Measurements from ENCODE around the gene FCHO1.
A peak's percentile ranks its signal among the peaks of the same experiment; 100 is the strongest.
"Not testable (repeated sequence)": the region's sequence is repeated elsewhere in the genome, so short reads cannot be mapped to it uniquely, and the experiment has no call there.

The FCHO1 gene

GRCh38 chr19:17778968-17779929 lies 28.0 kb downstream of the FCHO1 start:
- TF ChIP-seq, protein P1, sequence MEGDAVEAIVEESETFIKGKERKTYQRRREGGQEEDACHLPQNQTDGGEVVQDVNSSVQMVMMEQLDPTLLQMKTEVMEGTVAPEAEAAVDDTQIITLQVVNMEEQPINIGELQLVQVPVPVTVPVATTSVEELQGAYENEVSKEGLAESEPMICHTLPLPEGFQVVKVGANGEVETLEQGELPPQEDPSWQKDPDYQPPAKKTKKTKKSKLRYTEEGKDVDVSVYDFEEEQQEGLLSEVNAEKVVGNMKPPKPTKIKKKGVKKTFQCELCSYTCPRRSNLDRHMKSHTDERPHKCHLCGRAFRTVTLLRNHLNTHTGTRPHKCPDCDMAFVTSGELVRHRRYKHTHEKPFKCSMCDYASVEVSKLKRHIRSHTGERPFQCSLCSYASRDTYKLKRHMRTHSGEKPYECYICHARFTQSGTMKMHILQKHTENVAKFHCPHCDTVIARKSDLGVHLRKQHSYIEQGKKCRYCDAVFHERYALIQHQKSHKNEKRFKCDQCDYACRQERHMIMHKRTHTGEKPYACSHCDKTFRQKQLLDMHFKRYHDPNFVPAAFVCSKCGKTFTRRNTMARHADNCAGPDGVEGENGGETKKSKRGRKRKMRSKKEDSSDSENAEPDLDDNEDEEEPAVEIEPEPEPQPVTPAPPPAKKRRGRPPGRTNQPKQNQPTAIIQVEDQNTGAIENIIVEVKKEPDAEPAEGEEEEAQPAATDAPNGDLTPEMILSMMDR (IDR thresholded peaks at IDR 0.05; ENCODE audit: low read depth, low read length): no peak
- no peaks in the 10 kb centered on the region for H3K36me3 ChIP-seq
- H3K9me3 ChIP-seq: no peaks in the 10 kb centered on the region
- peaks cover 3% of the 10 kb centered on the region; the same call in 1 of the 2 replicates for H3K4me1 ChIP-seq
- H3K4me3 ChIP-seq (ENCODE audit: low read depth, low read length): no peak overlapping the region
- no peak for DNase-seq
- no peaks in the 10 kb centered on the region for H3K27me3 ChIP-seq

- no peaks in the 10 kb centered on the region for H3K9me3 ChIP-seq
- no peak overlapping the region for H3K4me3 ChIP-seq (ENCODE audit: low read depth, low read length)
- H3K27me3 ChIP-seq: no peaks in the 10 kb centered on the region
- H3K4me1 ChIP-seq: no peaks in the 10 kb centered on the region
- TF ChIP-seq, protein P1 (IDR thresholded peaks at IDR 0.05; ENCODE audit: low read depth, low read length): no peak
- no peak for DNase-seq
- no peaks in the 10 kb centered on the region for H3K36me3 ChIP-seq
These were observed 29.5 kb downstream of the FCHO1 start for GRCh38 chr19:17780781-17781180.

DNA sequence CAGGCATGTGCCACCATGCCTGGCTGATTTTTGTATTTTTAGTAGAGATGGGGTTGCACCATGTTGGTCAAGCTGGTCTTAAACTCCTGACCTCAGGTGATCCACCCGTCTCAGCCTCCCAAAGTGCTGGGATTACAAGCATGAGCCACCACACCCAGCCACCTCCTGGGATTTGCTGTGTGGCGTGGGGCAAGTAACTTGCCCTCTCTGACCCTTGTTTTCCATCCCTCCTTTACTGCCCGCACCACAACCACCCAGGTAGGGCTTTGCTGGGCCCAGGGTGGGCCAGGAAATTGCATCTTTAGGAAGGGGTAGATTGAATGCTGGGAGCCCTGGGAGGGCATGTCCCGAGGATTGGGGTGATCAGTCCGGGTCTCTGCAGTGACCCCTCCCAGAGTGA lies 32.4 kb downstream of the FCHO1 start:
- not testable (repeated sequence) for H3K36me3 ChIP-seq, DNase-seq

GRCh38 chr19:17784201-17785008 lies 33.1 kb downstream of the FCHO1 start:
- peak overlapping the region; percentile 39 for H3K4me3 ChIP-seq (ENCODE audit: low read depth, low read length)
- H3K36me3 ChIP-seq: no peaks in the 10 kb centered on the region
- H3K9me3 ChIP-seq: no peaks in the 10 kb centered on the region
- TF ChIP-seq, protein P1 (IDR thresholded peaks at IDR 0.05; ENCODE audit: low read depth, low read length): peak; percentile 89
- no peaks in the 10 kb centered on the region for H3K4me1 ChIP-seq
- peak; percentile 84 for DNase-seq
- no peaks in the 10 kb centered on the region for H3K27me3 ChIP-seq

More for the DNA sequence above, 32.4 kb downstream of the FCHO1 start:
- not testable (repeated sequence) for H3K27me3 ChIP-seq, H3K4me1 ChIP-seq, H3K9me3 ChIP-seq
- H3K4me3 ChIP-seq (ENCODE audit: low read depth, low read length): peak overlapping the region; percentile 39

GRCh38 chr19:17787274-17787913 lies 36.1 kb downstream of the FCHO1 start:
- Histone ChIP-seq H3K27me3 (no peaks in the 10 kb centered on the region), H3K9me3 (no peaks in the 10 kb centered on the region), H3K36me3 (no peaks in the 10 kb centered on the region), H3K4me3 (ENCODE audit: low read depth, low read length) (no peak overlapping the region), H3K4me1 (peaks cover 3% of the 10 kb centered on the region)
- no peak for DNase-seq
- TF ChIP-seq, protein P1 (IDR thresholded peaks at IDR 0.05; ENCODE audit: low read depth, low read length): no peak

DNA sequence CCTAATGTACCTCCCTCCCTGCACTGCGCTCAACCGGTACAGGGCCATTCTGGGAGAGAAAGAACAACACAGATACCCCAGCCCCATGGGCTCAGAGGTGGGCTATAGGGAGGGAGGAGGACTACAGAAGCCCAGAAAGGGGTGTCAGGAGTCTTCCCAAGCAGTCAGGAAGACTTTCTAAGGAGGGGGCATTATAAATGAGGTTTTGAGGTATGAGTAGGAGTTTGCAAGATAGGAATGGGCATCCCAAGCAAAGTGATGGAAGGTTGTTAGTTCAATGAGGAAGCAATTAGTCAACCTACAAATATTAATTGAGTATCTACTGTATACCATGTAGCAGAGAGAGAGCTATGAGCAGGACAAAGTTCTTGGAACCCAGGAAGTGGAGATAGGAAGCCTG lies 37.4 kb downstream of the FCHO1 start:
- Histone ChIP-seq H3K36me3 (no peaks in the 10 kb centered on the region), H3K9me3 (no peaks in the 10 kb centered on the region), H3K4me1 (peaks cover 3% of the 10 kb centered on the region), H3K27me3 (no peaks in the 10 kb centered on the region), H3K4me3 (ENCODE audit: low read depth, low read length) (no peak overlapping the region)
- TF ChIP-seq, protein P1 (IDR thresholded peaks at IDR 0.05; ENCODE audit: low read depth, low read length): no peak
- no peak for DNase-seq

All from BE2C (cell line).